Hepatocyte (in vitro differentiated cells): ENCODE data around the gene GAR1.

Experiments used
- CTCF ChIP-seq: fragments of 200-600 bp; sonication (generic); IDR thresholded peaks from 2 replicates; pipeline ENCODE4 v1.5.1; 2016; ENCODE audit warnings: antibody characterized with exemption, mild to moderate bottlenecking; ENCODE audit not compliant: poor library complexity
- EZH2 ChIP-seq: fragments of 200-600 bp; sonication (generic); IDR thresholded peaks from 2 replicates; pipeline ENCODE4 v1.6.1; 2016; ENCODE audit warnings: antibody characterized with exemption, mild to moderate bottlenecking, borderline replicate concordance
- EZH2phosphoT487 ChIP-seq: fragments of 200-600 bp; sonication (generic); IDR thresholded peaks from one replicate; pipeline ENCODE4 v1.6.1; 2018; ENCODE audit warnings: antibody characterized with exemption, mild to moderate bottlenecking, low read depth, moderate library complexity; ENCODE audit not compliant: unreplicated experiment, severe bottlenecking

GRCh38 chr4:109811707-109812106 lies 3.9 kb upstream of the GAR1 start:
- no peak for TF ChIP-seq CTCF
- no peak for TF ChIP-seq EZH2
- TF ChIP-seq EZH2phosphoT487: no peak
